22Rv1 (cell line): Measurements from ENCODE around the gene JMY.

Experiments
- CTCF ChIP-seq: fragments of 450-650 bp; IDR thresholded peaks from 2 replicates; pipeline ENCODE4 v1.5.1; 2017; ENCODE audit warnings: mild to moderate bottlenecking
- ZFX ChIP-seq: fragments of 450-650 bp; IDR thresholded peaks from 2 replicates; pipeline ENCODE4 v1.6.1; 2017; ENCODE audit warnings: antibody characterized with exemption, borderline replicate concordance

DNA sequence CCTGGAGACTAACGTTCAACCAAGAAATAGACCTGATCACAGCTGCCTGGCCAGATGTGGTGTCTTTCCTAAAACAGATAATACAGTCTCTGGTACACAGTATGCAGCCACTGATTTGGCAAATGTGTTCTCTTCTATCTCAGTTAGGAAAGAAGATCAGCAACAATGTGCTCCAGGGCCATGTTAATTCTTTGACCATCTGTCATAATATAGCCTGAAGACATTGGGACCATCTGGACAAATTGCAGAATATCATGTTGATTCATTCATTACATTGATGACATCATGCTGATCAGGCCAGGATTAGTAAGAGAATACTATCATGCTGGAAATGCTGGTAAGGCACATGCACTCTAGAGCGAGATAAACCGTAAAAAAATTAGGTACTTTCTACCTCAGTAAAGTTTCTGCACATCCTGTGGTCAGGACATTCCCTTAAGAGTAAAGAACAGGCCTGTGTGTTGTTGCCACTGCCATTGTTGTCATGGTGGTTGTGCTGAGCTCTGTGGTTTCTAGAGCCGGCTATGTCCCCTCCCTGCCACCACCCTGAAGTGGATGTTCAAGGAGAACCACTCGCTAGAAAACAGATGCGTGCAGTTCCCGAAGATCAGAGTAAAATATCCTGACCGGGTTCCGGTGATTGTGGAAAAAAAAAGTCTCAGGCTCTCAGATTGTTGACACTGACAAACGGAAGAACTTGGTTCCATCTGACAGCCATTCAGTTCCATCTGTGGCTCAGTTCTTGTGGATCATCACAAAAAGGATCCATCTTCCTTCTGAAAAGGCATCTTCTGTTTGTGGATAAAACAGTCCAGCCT, 6.4 kb upstream of the JMY start:
- TF ChIP-seq CTCF (no peak), ZFX (no peak)
